Activated CD8-positive, alpha-beta memory T cell treated with anti-CD3 and anti-CD28 coated beads, Interleukin-2, amount 50 U/mL, for 4 hours (primary cell): ENCODE data around the gene ITPKB.
"Not testable (repeated sequence)": the region's sequence is repeated elsewhere in the genome, so short reads cannot be mapped to it uniquely, and the experiment has no call there.

Experiments used
- DNase-seq: peaks from one replicate; pipeline ENCODE4 v3.0.0-alpha.2; 2020

The ITPKB gene

DNA sequence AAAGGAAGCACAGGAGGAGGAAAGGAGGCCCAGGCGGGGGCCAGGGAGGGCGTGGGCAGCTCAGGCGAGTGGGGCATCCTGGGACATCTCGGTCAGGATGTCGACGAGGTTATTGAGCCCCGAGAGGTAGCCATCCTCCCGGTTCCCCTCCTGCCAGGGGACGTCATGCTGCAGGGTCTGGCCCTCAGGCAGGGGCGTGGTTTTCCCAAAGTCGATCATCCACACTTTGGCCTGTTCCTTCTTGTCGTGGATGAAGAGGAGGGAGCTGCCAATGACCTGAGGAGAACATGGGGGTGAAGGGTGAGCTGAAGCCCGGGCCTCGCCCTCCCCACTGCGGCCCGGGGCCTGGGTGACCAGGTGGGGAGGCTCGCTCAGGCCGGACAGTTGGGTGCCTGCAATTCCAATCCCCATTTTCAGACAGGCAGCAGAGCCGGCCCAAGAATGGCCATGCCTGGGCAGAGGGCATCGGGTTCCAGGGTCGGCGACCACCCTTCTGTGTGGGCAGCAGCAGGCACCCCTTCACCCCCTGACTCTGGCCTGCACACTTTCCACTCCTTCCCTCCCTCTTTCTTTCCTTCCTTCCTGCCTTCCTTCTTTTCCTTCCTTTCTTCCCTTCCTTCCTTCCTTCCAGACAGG, 104.4 kb downstream of the ITPKB start:
- no peak for DNase-seq

DNA sequence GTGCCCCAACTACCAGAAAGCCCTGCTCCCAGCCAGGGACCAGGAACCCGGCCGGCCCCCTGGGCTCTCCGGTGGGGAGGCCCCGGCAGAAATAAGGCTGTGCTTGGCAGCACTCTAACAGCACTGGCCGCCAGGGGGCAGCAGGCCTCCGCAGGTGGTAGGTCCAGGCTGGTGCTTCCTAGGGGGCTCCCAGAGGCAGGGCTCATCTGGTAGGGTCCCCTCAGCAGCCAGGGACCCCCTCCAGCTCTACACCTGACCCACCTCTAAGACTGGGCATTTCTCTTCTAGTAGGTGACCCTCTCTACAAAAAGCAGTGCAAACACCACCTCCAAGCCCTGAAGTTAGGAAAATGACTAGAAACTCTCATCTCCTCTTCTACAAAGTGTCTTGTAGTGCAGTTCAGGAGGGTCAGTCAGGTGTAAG, 104.9 kb downstream of the ITPKB start:
- DNase-seq = peak; percentile 86

DNA sequence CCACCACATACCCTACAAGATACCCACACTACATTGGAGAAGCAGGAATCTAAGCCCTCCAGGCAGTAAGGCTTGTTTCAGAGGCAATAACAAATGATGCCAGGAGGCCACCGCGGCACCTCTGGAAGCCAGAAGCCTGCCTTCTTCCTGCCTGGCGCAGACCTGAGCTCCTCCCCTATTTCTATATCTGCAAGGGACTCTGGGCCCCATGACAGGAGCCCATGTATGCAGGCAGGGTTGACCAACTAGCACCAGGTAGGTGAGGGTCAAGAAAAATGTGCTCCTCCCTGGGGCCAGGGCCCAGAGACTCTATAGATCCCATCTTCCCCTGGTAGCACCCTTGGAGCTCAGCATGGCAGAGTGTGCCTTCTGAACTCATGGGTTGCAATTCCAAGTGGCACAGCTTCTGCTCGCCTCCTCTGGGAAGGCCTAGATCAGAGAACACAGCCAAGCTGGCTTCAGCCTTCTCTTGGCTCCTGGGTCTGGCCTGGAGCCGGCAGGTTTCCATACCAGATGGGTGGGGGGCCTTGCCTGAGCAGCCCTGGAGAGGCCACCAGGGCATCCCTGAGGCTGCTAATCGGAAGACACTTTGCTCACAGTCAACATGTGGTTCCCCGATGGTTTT, 105.4 kb downstream of the ITPKB start:
- no peak for DNase-seq

DNA sequence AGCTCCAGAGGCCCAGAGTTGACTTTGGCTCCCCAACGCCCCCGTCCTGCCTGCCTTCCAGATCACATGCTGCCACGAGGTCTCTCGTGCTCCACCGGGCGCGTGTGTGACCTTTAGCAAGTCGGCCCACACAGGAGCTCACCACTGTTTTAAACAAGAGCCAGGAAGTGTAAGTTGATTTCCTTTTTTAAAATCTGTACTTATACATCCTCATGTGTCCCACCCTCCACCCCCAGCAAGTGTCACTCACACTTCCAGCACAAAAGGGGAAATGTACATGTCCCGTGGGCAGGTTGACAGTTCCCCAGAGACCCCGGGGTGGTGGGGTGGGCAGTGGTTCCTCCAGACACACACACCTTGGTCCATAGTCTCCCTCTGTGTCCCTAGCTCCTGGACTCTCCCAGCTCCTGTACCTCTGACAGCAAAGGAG, 106.1 kb downstream of the ITPKB start:
- peak; percentile 66 for DNase-seq

DNA sequence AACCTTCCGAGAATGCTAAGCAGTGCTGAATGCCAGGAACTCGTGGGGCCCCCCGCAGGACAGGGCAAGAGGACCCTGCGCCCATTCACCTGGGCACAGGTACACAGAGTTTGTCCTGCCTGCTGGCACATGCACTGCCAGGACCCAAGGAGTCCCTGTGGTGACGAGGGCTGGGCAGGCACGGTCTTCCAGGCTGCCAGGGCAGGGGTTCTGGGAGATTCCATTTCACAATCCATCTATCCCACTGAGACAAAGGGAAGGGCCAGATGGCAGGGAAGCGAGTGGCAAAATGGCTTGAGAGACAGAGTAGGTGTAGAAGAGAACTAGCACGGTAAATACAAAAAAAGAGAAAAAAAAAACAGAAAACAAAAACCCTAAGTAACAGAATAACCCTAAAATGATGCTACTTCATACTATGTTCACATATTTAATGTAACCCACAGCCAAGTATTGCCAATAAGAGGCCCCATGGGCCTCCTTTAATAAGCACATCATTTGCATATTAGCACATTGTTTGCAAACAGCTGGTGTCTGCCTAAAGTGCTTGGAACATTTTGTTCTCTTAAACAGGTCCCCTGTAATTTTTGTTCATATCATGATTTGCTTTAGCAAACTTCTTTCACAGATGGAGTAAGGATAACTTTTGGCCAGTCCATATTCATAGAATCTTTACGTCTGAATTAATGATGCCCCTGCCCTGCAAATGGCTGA, 106.8 kb downstream of the ITPKB start:
- DNase-seq = no peak

DNA sequence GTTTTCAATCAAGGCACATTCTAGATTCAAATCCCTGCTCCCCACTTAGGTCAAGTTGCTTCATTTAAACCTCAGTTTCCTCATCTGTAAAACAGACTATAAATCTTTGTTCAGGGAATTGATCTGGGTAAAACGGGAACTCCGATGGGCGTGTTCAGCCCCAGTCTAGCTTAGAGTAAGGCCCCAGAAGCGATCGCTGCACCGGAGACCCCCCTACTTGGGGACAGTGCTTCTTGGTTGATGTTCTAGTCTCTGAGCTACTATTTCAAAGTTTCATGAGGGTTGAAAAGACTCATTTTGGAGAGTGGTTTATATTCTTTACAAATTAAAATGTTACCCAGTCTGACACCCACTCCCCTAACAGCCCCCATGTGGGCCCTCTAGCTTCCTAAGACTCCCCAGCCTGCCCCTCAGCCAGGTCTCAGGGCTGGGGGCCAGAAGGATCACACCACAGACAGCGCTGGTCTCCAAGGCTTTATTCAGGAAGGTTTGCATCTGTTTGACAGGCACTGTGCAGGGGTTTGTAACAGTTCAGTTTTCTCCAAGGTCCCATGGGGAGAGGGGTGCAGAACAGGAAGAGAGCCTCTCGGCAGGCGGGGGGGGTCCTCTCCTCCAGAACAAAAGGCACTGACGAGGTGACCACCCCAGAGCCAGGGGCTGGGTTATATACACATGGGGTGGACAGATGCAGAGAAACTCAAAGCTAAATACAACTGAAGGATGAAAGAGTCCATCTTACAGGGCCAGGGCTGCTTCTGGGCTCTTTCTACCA, 107.7 kb downstream of the ITPKB start:
- DNase-seq = no peak

DNA sequence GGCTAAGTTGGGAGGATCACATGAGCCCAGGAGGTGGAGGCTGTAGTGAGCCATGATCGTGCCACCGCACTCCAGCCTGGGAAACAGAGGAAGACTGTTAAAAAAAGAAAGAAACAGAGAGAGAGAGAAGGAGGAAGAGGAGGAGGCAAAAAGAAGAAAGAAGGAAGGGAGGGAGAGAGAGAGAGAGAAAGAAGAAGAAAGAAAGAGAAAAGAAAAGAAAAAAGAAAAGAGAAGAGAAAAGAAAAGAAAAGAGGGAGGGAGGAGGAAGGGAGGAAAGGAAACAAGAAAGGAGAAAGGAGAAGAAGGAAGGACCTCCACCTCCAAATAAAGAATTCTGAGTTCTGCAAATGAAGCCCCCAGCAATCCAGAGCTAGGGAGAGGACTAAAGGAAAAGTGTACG, 108.5 kb downstream of the ITPKB start:
- DNase-seq = no peak

DNA sequence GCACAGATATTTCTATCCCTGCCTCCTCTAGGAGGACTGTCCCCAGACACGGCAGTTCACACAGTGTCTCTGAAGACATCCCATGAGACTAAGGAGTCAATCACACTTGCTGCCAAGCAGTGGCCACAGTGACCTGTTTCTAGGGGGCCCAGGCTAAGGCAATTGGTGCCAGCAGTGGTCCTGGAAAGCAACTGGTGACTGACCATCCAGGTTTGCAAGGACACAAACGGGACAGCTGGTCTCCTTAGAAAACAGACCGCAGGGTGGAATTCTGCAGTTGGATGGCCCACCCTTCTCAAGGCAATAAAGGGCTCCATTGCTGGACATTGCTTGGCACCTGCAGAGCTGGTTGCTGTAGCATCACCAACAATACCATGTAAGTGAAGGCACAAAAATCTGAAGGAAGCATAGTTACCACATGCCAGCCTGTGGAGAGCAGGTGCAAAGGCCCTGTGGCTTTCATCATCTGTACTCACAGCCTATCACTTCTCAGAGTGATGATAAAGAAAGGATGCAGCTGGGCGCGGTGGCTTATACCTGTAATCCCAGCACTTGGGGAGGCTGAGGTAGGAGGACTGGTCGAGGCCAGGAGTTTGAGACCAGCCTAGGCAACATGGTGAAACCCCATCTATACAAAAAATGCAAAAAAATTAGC, 109.1 kb downstream of the ITPKB start:
- DNase-seq = no peak

DNA sequence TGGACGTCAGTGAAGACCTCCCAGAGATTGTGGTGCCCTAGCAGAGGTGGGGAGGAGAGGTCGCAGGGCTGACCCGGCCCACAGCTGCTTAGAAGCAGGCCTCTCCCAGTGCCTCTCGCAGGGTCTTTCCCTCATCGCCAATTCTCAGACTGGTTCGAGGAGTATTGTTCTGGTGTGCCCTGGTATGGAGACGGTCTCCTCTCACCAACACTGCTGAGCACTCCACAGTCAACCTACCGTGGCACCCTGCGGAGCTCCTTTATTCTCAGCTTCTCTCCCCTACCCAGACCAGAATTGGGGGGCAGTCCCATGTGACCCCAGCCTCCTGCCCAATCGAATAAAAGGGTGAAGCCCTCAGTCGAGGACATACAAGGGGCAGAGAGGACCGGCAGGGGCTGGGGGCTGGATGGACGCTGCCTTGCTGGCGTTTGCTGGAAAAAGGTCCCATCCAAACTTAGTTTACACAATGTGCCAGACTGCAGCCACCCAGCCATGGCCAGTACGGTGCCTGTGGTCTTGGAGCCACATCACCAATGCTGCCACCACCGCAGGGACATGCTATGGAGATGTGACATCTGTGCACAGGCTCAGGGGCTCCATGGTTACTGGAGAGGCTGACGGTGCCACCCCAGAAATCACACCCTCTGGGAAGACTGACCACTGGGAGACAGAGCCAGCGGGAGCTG, 109.7 kb downstream of the ITPKB start:
- no peak for DNase-seq

DNA sequence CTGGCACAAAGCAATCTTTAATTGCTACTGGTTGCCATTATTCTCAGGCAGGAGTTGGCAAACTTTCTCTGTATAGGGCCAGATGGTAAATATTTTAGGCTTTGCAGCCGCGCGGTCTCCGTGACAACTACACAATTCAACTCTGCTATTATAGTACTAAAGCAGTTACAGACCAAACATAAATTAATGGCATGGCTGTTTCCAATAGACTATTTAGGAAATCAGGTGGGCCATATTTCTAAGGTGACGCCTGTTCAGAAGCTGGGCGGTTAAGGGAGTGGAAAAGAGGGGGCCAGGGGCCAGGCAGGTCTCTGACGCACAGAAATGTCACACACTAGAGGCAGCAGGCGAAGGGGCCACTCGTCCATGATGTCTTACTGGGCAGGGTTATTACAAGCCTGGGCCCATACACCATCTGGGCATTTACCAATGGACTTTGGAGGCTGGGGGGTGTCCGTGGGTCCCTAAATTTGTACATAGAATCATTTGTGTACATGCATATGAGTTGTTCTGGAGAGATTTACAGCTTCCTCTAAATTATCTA, 110.4 kb downstream of the ITPKB start:
- DNase-seq = no peak

DNA sequence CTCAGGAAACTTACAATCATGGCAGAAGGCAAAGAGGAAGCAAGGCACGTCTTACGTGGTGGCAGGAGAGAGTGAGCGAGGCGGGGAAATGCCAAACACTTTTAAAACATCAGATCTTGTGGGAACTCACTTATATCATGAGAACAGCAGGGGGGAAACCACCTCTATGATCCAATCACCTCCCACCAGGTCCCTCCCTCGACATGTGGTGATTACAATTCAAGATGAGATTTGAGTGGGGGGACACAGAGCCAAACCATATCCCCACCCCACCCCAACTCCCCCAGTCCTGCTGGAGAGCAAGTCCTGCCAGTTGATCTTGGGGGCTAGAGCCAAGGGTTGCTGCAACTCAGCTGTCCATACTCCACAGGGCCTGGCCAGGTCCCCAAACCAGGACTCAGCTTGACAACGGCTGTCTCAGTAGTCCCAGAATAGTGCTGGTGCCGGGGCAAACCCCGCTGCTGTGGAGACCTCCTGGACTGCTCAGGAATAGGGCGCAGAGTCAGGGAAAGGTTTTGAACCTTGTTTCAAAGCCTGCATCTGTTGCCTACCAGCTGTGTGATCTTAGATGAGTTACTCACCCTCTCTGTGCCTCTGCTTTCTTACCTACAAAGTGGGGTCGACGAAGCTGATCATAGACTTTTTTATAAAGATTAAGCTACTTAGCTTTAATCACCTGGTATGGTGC, 111.0 kb downstream of the ITPKB start:
- no peak for DNase-seq

DNA sequence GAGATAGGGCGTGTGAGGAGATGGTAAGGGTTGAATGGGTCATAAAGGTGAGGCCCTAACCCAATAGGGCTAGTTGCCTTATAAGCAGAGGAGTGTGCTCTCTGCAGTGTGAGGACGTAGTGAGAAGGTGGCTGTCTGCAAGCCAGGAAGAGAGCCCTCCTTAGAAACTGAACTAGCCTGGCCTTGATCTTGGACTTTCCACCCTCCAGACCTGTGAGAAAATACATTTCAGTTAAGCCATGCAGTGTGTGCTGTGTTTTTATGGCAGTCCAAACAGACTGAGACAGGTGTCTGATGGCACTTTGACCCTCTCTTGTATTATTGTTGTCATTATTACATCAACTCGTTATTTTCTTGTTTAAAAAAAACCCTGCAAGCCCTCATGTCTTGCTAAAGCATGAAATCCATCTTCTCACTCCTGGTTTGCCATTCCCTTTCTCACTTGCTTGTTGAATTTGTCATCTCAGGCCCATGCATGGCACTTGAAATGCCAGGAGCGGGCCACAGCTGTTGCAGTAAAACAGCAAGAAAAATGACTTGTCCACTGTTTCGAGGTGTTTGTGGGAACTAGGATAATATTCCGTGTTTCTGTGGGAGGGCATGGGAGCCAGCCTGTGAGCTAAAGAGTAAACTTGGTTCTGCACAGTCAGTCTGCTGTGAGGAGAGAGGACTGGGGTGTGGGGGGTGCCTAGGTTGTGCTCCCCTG, 111.9 kb downstream of the ITPKB start:
- DNase-seq = no peak

DNA sequence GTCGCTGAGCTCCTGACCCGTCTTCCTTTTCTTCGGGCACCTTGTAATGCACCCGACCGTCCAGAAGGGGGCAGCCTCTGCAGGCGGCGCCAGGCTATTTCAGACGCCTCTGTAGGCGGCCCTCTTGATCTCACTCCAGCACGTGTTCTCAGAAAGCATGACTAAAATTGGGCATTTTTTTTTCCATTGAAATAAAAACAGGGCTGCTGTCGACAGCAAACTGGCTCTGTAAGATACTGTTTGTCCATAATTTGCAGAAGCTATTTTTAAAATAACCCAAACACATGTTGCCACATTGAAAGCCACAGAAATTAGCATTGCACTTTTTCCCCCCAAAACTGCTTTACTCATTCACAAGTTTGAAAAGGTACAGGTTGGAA, 112.5 kb downstream of the ITPKB start:
- DNase-seq = peak; percentile 84

DNA sequence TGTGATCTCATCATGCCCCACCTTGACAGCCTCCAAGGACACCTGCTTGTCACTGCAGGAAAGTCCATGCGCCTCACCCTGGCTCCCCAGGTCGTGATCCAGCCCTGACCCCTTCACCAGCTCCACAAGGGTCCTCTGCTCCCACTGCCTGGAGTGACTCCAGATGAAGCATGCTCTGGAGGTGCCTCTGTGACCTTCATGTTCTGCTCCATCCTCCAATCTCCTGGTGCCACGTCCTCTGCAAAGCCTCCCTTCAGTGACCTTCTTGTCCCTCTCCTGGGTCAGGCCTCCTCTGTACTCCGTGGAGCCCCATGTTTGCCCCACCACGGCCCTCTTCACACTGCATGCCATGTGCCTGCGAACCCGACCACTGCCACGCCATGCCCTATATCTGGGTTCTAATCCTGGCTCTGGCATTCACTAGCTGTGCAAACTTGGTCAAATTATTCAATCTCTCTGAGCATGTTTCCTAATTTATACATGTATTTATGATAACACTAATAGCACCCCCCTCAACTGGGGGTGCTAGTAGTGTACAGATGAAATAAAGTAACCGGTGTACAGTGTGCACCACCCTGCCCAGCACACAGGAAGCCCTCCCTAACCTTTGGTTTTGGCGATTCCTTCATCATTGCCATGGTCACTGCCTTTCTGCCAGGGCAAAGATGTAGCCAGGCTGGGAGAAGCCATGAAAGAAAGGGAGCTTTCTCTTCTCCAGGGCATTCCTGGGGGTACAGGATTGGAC, 113.1 kb downstream of the ITPKB start:
- DNase-seq = no peak

DNA sequence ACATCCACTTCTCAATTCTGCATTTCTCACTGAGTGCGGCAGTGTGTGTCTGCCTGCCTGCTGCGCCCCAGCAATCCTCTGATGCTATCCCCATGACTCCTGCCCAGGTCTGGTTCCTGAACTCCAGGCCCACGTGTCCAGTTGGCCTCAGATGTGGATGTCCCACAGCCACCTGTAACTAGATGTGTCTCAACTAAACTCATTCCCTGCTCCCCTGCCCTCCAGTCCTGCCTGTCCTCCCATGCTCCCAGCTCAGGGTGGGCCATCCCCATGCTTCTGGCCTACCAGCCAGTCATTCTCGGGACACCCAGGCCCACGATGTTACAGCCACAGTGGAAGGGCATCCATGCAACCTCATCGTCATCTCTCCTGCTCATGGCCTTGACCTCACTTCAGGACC, 113.8 kb downstream of the ITPKB start:
- no peak for DNase-seq

DNA sequence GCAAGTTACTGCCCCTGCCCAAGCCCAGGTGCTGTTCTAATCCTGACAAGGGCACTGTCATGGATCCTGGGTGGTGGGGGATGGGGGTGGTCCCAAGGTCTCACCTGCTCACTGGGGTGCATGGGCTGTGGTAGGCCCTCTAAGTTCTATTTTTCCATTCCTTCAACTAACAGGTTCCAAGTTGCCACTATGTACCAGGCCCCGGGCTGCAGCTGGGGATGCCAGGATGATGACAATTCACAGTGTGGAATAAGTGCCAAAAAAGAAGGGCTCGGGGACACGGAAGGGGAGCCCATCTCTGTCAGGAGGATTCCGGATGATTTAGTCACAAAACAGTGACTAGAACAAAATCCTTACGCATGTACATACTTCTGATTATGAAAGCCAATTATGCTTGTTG, 114.6 kb downstream of the ITPKB start:
- DNase-seq = no peak

DNA sequence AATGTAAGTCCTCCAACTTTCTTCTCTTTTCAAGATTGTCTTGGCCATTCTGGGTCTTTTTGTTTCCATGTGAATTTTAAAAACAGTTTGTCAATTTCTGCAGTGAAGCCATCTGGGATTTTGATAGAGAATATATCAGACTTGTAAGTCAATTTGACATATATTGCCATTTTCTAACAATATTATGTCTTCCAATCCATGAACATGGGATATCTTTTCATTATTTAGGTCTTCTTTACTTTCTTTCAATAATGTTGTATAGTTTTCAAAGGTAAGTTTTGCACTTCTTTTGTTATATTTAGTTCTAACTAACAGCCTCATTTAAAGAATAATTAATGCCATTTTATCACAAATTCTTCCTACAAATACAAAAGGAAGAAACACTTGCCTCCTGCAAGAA, 117.1 kb downstream of the ITPKB start:
- no peak for DNase-seq

DNA sequence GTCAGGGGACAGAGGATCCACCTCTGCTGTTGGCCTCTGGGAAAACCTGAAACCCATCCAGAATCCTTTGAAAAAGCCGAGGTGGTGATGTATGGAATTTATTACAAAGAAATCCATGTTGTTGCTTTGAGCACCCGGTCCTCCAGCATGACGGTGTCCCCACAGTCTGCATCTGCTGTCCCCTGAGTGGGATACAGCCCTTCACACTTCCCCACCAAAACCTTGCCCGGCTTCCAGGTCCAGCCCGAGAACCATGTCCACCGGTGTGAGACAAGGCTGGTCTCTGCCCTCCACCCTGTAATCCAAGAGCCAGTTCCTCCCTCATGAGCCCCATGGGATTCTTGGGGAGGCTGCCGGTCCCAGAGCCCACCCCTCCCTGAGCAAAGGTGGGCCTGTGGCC, 120.1 kb downstream of the ITPKB start:
- no peak for DNase-seq

DNA sequence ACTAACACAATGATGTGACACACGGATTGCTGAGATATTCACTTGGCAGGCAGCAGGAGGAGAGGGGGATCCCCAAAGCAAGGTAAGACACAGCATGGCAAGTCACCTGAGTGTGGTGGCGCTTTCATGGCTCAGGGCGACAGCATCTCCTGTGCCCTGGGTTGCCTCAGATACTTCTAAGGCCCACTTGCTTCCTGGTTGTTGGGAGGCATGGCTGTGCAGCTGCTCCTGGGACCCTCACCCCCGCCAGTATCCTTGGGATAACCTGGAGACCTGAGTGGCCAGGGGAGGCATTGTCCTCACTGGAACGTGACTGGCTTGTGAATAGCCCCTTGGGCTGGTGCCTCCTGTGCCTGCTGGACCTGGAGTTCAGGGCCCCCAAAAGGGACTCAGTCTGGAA, 120.7 kb downstream of the ITPKB start:
- DNase-seq = no peak

DNA sequence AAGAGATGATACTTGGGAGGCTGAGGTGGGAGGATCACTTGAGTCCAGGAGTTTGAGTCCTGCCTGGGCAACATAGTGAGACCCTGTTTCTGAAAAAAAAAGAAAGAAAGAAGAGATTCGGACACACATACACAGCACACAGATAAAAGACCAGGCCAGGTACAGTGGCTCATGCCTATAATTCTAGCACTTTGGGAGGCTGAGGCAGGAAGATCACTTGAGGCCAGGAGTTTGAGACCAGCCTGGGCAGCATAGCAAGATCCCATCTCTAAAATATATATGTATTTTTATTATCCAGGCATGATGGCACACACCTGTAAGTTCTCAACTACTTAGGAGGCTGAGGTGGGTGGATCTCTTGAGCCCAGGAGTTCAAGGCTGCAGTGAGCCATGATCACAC, 121.4 kb downstream of the ITPKB start:
- DNase-seq = not testable (repeated sequence)
